Dedifferentiated amniotic fluid mesenchymal stem cell (primary cell): ENCODE data around the gene TNFRSF8.

ENCODE experiments used
- DNase-seq: peaks from one replicate; pipeline ENCODE4 v3.0.0-alpha.2; 2016; ENCODE audit errors: extremely low spot score

The TNFRSF8 gene

DNA sequence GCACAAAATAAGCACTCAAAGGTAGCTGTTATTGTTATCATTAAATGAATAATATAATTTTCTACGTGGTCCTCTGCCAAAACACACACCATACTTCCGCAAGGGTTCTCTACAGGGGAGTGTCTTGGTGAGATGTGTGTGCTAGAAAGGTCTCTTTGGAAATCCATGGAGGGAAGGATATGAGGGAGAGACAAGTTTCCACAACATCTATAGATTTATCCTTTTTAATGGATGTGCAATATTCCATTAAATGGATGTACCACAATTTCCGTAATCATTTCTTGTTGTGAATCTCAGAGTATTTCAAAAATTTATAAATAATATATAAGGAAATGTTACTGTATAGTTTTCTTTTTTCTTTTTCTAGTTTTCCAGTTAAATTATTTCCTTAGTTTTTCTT, 2.6 kb upstream of the TNFRSF8 start:
- no peak for DNase-seq

DNA sequence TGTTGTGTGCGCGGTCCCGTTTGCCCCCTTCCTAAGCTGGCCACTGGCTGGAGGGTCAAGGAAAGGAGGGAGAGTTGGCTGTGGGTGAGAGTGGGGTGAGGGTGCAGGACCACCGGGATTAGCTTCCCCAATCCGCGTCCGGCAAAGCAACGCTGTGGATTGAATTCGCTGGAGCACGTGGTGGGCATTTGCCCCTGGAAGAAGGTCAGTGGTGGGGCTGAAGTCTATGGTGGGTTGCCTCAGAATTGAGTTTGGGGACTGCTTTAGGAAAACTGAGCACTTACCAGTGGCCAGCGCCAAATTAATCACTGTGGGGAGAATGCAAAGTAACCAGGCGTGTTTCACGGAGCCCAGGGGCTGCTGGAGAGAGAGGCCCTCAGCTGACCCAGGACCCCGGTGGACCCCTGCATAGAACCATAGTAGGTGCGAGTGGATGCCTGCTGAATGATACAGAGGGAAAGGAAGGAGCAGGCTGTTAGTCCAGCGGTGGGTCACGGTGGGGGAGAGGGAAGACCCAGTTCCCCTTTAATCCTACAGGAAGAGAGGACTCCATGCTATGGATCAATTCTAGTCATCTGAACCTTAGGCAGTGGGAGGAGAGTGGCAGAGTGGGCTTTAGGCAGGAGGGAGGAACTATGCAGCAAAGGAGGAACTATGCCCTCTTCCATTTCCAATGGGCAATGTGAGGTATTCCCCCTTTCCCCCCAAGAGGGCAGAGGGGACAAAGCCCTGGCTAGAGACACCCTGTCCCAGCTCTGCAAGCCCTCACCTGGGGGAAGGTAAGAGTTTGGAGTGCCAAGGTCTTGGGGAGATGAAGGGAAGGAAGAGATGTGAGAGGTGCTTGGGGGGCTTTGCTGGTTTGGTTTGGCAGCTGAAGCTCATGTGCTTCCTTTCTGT, 1.2 kb downstream of the TNFRSF8 start:
- no peak for DNase-seq

DNA sequence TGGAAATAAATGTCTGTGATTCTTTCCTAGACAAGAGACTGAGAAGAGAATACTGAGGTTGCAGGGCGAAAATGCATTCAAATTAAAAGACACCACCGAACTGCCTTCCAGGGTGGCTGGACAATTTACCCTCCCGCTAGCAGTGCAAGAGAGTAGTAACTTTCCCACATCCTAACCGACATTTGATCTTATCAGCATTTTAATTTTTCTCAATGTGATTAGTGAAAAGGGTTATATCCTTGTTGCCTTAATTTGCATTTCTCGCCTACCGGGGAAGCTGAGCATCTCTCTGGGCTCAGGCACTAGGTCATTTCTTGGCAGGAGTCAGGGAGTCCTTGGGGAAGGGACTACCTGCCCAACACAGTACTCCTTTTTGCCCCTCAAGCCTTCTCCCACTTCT, 2.8 kb downstream of the TNFRSF8 start:
- DNase-seq = no peak

DNA sequence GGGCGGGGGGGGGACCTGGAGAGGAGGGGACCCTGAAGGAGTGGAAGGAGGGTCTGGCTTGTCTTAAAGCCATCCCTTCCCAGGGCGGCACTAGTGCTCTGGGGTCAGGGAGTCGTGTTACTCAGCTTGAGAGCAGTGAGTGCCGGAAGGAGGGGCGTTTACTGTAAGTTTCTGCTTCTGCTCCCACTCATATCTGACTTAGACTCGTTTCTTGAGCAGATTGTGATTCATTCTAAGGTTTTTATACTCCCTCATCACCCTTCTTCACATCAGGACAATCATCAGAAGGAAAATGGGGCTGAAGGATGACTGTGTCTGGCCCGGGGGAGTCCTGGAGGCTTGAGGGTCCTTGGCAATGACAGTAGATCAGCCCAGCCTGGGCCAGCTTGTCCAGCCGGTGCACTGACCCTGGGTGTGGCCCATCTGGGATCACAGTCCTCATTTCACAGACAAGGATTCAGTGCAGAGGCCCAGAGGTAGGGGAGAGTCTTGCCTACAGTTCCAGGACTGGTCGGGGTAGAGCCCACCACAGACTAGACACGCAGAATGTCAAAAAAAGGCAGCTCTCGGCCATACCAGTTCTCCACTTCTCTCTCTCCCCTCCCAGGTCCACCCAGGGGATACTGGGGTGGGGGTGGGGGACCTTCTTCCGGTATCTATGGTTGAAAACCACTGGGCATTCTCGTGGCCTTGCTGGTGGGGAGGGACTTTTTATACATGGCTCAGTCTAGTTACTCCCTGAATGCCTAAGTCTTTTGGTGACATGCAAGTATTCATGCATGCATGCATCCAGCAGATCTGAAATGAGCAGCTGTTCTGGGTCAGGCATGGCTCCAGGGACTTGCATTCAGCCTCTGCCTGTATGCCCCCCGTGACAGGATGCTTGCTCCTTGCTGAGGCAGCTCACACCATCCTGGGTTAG, 5.1 kb downstream of the TNFRSF8 start:
- DNase-seq = peak; percentile 44

DNA sequence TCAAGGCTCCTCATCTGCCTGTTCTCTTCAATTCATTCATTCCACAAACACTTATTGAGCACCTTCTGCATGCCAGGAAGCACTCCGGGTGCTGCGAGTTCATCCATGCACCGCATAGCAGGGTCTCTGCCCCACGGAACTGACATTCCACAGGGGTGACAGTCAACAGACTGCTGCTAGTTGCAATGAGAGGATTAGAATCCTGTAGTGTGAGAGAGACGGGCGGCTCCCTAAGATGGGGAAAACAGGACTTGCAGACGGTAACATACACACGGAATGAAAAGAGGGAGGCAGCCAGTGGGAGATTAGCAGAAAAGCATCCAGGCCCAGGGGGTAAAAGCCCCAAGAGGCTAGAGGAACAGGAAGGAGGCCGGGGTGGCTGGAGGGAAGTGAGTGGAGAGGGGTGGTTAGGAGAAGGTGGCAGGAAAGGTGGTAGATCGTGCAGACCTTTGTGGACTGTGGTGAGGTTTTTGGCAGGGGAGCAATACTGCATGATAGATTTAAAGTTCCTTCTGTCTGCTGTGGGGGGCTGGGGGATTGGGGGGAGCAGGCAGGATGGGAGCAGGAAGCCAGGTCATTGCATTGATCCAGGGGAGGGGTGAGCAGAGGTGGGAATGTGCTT, 6.6 kb downstream of the TNFRSF8 start:
- no peak for DNase-seq

DNA sequence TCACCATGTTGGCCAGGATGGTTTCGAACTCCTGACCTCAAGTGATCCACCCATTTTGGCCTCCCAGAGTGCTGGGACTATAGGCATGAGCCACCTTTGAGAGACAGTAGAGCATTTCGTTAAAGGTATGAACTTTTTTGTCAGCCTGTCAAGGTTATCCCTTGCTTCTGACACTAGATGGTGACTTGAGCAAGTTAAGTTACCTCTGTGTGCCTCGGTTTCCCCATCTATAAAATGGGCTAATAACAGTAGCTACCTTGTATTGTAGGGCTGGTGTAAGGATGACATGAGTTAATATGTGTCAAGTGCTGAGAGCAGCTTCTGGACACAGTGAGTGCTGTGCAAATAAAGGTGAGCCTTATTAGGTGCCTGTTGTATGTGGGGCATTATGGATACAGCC, 8.8 kb downstream of the TNFRSF8 start:
- no peak for DNase-seq

DNA sequence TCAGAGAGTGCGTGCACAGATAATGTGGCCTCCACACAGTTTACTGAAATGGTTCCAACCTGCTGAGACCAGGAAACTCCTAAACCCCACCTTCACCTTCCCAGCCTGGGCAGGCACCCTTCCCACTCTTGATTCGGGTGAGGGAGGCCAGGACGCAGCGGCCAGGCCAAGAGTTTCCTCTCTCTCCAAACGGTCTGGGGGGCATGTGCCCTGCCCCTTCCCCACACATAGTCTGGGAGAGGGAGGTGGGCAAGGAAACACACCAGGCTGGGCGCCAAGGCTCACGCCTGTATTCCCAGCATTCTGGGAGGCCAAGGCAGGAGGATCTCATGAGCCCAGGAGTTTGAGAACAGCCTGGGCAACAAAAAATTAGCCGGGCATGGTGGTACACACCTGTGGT, 9.6 kb downstream of the TNFRSF8 start:
- DNase-seq = no peak

DNA sequence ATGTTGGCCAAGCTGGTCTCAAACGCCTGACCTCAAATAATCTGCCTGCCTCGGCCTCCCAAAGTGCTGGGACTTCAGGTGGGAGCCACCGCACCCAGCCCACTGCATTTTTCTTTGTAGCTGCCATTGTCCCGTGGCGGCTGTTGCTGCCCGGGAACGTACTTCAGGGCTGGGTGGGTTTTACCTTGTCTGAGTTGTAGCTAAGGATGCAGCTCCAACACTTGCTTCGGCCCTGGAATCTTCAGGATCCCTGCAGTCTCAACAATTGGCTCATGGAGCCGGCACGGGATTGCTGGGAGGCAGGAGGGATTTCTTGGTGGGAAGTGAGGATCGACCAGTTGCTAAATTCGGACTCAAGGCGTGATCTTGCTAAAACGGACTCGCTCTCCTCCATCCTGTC, 10.7 kb downstream of the TNFRSF8 start:
- no peak for DNase-seq

DNA sequence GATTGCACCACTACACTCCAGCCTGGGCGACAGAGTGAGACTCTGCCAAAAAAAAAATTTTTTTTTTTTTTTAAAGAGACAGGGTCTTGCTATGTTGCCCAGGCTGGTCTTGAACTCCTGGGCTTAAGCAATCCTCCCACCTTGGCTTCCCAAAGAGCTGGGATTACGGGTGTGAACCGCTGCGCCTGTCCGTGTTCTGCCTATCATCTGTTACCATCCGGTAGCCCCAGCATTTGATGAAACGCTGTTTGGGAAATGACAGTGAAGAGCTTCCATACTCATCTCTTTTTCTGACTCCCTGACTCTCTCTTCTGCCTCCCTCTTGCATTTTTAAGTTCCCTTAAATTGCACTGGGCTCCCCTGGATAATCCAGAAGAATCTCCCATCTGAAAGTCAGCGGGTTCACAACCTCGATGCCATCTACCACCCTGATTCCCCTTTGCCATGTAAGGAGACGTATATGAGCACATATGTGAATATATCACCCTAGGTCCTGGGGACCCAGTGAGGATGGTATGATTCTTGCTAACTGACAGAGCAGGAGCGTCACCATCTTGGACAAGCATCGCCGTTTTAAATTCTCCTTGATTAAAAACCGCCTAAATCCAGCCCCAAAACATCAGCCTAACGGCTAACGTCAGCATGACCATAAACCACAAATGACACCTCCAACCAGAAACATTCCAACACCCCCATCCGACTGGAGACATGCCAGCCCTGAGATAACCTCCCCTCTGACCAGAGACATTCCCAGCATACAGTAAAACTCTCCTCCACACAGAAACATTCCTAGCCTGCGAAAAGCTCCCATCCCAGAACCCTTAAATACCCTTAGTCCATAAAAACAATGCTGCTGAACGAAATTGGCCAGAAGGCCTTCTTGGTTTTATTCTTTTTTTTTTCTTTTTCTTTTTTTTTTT, 12.4 kb downstream of the TNFRSF8 start:
- no peak for DNase-seq

DNA sequence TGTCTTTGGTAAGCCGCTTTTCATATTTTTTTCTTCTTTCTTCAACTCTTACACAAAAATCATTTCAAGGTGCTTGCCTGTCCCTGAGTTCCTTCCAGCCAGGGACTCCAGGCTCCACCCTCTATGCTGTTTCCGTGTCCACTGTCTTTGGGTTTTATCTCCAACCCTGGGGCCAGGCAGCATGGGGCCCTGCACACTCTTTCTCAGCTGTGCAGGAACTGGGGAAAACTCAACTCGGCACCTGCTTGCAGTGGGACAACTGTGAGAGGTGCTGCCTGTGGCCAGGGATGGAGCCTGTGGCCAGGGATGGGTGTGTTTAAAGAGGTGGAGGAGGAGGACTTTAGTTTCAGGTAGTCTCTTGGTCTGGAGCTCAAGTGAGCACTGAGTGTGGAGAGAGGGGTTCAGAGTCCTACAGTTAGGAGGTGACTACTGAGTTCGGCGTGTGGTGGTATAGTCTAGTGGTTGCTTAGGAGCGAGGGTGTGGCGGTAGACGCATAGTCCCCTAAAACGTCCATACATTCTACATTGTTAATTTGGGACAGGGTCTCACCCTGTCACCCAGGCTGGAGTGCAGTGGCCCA, 13.4 kb downstream of the TNFRSF8 start:
- DNase-seq = no peak

DNA sequence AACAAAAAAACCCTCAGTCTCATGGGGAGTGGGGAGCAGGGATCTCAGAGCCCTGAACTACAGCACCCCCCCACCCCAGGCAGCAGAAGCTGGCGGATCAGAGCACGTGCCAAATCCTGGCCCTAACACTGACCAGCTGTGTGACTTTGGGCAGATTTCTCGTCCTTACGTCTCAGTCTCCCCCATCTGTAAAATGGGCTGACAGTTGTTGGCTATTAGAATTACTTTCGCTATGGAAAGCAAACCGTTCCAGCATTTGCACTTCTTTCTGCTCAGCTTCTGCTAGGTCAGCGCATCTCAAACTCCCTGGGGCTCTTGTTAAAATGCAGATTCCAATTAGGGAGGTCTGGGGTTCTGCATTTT, 15.5 kb downstream of the TNFRSF8 start:
- no peak for DNase-seq

DNA sequence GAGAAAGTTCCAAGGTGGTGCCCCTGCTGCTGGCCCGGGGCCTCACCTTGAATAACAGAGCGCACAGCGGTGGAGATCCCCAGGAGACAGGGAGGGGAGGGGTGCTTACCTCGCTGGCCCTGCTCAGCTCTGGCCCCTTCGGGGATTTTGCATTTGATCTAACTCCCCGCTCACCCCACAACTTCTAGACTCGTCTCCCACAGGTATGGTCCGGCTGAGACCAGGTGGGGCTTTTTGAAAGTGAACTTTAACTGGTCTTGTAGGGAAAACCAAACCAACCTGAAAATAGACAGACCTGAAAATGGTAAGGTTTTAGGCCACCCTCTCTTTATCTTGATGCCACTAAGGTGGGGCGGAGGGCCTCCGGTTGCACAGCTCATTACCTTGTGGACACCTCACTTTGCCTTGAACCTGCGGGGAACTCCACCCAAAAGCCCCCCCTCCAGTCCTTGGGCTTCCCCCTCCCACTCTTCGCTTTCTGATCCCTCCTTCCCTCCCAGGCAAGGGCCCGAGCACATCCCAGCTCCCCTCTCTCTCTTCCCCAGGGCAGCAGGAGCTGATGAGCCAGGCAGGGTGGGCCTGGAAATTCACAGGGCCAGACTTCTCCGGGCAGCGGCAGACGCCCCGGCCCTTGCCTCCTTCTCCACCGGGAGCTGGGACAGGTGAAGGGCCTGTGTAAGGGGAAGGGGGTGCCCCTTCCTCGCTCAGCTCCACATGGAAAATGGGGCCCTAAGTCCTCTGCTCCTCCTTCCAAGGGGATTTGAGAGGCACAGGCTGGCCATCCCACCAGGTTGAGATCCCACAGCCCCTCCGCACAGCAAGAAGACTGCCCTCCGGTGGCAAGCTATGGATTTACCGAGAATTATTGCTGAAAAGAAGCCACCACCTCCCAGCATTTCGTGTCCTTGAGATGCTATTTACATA, 16.1 kb downstream of the TNFRSF8 start:
- peak; percentile 27 for DNase-seq

DNA sequence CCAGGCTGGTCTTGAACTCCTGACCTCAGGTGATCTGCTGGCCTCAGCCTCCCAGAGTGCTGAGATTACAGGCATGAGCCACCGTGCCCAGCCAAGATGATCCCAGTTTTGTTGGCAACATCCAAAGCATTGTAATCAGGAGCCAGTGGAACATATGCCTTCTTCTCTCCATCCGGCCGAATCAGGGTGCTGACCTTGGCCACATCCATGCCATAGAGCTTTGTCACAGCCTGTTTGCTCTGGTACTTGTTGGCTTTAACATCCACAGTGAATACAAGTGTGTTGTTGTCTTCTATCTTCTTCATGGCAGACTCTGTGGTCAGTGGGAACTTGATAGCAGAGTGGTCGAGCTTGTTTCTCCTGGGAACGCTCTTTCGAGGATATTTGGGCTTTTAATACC, 17.1 kb downstream of the TNFRSF8 start:
- DNase-seq = no peak

DNA sequence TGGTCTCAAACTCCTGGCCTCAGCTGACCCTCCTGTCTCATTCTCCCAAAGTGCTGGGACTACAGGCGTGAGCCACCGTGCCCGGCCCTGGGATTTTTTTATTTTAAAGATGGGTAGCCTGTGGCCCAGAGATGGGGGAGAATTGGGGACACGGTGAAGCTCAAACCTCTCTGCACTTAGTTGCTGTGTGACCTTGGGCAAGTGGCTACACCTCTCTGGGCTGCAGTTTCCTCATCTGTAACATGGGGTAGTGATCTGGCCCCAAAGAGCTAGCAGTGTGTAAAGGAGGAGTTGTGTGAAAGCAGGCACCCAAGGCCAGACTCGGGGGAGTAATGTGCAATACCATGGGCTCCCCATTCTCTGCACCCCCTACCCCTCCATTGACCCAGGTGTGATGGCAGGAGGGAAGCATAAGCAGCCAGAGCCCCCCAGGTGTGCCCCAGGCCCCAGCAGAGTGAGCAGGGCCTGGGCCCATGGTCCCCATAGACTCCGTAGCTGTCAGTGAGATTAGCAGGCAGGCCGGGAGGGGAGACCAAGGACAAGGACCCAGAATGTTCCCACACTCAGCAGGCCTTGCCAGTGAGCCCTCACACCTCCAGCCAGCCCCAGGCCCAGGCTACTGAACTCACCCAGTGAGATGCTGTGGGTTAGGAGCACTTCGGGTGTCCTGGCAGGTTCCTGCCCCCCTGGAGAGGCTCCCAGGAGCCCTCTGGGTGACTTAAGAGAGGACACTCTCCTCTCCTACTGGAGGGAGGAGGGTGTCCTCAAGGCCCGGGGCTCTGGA, 17.9 kb downstream of the TNFRSF8 start:
- no peak for DNase-seq

DNA sequence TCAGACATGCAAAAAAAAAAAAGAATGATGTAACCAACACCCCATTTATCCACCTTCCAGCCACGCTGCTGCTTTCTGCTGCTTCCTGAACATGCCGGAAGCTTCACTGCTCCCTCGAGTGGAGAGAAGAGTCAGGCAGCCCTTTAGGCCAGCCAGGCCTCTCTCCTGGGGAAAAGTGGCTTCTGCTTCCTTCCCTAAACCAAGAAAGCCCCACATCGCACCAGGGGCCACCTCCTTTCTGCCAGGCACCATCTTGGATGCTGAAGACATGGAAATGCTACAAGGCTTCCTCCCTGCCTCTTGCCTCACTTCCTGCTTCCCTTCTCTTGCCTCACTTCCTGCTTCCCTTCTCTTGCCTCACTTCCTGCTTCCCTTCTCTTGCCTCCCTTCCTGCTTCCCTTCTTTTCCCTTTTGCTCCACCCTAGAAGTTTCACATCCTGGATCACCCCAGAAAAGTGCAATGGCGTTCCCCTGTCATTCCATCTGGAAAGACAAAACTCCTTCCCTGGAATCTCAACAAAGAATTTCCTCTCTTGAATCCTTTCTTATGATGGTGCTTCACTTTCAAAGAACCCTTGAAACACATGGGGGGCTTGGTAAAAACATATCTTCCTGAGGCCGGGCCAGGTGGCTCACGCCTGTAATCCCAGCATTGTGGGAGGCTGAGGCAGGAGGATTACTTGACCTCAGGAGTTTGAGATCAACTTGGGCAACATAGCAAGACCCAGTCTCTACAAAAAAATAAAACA, 18.7 kb downstream of the TNFRSF8 start:
- no peak for DNase-seq

DNA sequence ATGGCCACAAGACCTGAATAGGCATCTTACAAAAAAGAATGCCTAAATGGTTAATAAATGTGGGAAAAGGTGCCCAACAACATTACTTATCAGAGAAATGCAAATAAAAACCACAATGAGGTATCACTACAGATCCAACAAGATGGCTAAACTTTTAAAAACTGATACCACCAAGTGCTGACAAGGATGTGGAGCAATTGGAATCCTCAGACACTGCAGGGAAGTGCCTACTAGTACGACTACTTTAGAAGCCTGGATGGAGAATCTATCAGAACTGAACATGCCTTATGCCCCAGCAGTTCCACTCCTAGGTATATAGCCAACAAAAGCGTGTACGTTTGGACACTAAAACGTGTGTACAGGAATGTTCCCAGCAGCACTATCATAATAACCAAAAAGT, 19.9 kb downstream of the TNFRSF8 start:
- no peak for DNase-seq

DNA sequence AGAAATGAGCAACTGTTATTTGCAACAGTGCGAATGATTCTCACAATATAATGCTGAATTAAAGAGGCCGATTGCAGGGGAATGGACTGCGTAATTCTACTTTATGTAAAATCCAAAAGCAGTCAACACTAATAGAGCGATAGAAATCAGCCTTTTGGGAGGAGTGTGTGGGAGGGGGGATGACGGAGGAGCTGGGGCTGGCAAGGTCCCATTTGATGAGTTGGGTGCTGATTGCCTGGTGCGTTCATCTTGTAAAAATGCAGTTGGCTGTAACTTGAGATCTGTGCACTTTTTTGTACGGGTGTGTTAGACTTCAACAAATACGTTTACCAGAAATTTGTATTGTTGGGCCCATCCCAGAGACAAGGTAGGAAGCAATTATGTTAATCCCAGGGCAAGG, 20.7 kb downstream of the TNFRSF8 start:
- DNase-seq = peak; percentile 59

DNA sequence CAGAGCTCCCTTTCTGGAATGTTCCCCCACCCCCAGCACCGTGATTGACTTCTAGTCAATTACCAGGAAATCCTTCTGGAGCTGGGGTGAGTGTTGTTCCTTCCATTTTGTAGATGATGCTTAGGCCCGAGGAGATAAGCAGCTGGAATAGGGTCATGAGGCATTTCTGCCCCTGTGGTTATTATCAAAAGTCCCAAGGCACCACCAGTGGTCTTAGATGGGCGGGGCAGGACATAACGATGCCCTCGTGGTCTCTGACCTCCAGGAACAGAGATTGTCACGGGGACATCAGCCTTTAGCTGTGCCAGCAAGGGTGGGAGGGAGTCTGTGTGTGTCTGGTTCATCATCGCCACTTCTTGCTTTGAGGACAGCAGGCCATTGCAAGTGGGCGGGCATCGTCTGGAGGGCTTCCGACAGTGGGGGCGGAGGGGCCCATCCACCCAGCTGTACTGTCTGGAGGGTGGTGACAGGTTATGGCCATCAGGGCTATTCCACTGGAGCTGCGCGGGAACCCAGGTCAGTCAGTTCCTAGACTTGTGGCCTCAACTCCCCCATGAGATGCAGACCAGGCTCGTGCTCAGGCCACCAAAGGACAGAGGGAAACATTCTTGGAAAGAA, 22.6 kb downstream of the TNFRSF8 start:
- DNase-seq = no peak
